PFSK-1 (cell line): ENCODE data around the gene AAR2.

Experiments used
- FOXP2 ChIP-seq: optimal IDR thresholded peaks from 2 replicates; pipeline ENCODE3; 2011; ENCODE audit warnings: borderline replicate concordance, control low read depth, inconsistent platforms; ENCODE audit not compliant: insufficient read depth; ENCODE audit errors: extremely low read length, extremely low read depth
- POLR2AphosphoS5 ChIP-seq: IDR thresholded peaks from 2 replicates; pipeline ENCODE4 v1.6.1; 2012; ENCODE audit warnings: low read depth, mild to moderate bottlenecking, control low read depth, low read length, moderate library complexity
- REST ChIP-seq, 2 experiments: IDR thresholded peaks; 2 replicates each; pipeline versions ENCODE4 v1.6.1 to v1.8.0; 2011 to 2012; ENCODE audit warnings: low read depth in 2 of 2, low read length in 2 of 2, control low read depth in 1 of 2, inconsistent platforms in 1 of 2, mild to moderate bottlenecking in 1 of 2, moderate library complexity in 1 of 2; ENCODE audit not compliant: insufficient read depth in 1 of 2
- SIN3A ChIP-seq: IDR thresholded peaks from 2 replicates; pipeline ENCODE4 v1.6.1; 2012; ENCODE audit warnings: mild to moderate bottlenecking, low read length, moderate library complexity, borderline replicate concordance; ENCODE audit not compliant: insufficient read depth
- TAF1 ChIP-seq: IDR thresholded peaks from 2 replicates; pipeline ENCODE4 v1.6.1; 2012; ENCODE audit warnings: low read length, control low read depth, borderline replicate concordance; ENCODE audit not compliant: insufficient read depth

Gene AAR2

GRCh38 chr20:36268440-36269342, 32.4 kb downstream of the AAR2 start:
- no peak for TF ChIP-seq FOXP2
- no peak for TF ChIP-seq TAF1
- no peak for TF ChIP-seq REST (IDR thresholded peaks at IDR 0.05; ENCODE audit: insufficient read depth in 1 of 2, low read depth in 2 of 2, low read length in 2 of 2)
- TF ChIP-seq SIN3A = no peak
- no peak for TF ChIP-seq POLR2AphosphoS5

GRCh38 chr20:36269507-36269906, 33.2 kb downstream of the AAR2 start:
- TF ChIP-seq REST (IDR thresholded peaks at IDR 0.05; ENCODE audit: insufficient read depth in 1 of 2, low read depth in 2 of 2, low read length in 2 of 2) = no peak
- no peak for TF ChIP-seq FOXP2
- no peak for TF ChIP-seq TAF1
- TF ChIP-seq SIN3A = no peak
- TF ChIP-seq POLR2AphosphoS5 = no peak

GRCh38 chr20:36270744-36271638, 34.7 kb downstream of the AAR2 start:
- no peak for TF ChIP-seq REST (IDR thresholded peaks at IDR 0.05; ENCODE audit: insufficient read depth in 1 of 2, low read depth in 2 of 2, low read length in 2 of 2)
- no peak for TF ChIP-seq SIN3A
- TF ChIP-seq POLR2AphosphoS5 = no peak
- TF ChIP-seq FOXP2 = no peak
- TF ChIP-seq TAF1 = no peak

- TF ChIP-seq TAF1 (no peak), FOXP2 (no peak), POLR2AphosphoS5 (no peak), REST (IDR thresholded peaks at IDR 0.05; ENCODE audit: insufficient read depth in 1 of 2, low read depth in 2 of 2, low read length in 2 of 2) (no peak), SIN3A (no peak)
These were observed 35.6 kb downstream of the AAR2 start for GRCh38 chr20:36271639-36272546.
